WI38 (cell line): ENCODE results near the gene EXOC6.

Experiments
- H3K4me3 ChIP-seq: 2 replicates; pipeline ENCODE4 v1.5.1; 2011; ENCODE audit warnings: low read depth, mild to moderate bottlenecking, control low read depth, low read length
- TF ChIP-seq, protein P1 (sequence below): IDR thresholded peaks from 2 replicates; pipeline ENCODE4 v1.5.1; 2012; ENCODE audit warnings: low read depth, mild to moderate bottlenecking, control low read depth, low read length

Gene EXOC6

GRCh38 chr10:92826504-92826903 is 21.8 kb upstream of the EXOC6 start:
- TF ChIP-seq, protein P1, sequence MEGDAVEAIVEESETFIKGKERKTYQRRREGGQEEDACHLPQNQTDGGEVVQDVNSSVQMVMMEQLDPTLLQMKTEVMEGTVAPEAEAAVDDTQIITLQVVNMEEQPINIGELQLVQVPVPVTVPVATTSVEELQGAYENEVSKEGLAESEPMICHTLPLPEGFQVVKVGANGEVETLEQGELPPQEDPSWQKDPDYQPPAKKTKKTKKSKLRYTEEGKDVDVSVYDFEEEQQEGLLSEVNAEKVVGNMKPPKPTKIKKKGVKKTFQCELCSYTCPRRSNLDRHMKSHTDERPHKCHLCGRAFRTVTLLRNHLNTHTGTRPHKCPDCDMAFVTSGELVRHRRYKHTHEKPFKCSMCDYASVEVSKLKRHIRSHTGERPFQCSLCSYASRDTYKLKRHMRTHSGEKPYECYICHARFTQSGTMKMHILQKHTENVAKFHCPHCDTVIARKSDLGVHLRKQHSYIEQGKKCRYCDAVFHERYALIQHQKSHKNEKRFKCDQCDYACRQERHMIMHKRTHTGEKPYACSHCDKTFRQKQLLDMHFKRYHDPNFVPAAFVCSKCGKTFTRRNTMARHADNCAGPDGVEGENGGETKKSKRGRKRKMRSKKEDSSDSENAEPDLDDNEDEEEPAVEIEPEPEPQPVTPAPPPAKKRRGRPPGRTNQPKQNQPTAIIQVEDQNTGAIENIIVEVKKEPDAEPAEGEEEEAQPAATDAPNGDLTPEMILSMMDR = no peak
- H3K4me3 ChIP-seq = no peak overlapping the region

- TF ChIP-seq, protein P1 = no peak
- no peak overlapping the region for H3K4me3 ChIP-seq
Measured at GRCh38 chr10:92829042-92829785, 19.1 kb upstream of the EXOC6 start.

DNA sequence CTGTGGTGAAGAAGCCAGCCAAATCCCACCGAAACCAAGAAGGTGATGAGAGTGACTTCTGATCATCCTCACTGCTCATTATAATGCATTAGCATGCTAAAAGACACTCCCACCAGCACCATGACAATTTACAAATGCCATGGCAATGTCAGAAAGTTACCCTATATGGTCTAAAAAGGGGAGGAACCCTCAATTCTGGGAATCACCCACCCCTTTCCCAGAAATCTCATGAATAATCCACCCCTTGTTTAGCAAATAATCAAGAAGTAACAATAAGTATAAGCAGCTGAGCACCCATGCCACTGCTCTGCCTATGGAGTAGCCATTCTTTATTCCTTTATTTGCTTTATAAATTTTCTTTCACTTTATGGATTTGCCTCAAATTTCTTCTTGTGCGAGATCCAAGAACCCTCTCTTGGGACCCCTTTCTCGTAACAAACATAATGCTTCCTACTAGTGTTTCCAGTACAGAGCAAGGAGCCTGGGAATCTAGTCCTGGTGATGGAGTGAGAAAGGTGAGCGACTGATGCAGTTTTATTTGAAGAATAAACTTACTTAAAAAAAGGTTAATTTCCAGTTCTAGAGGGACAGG is 18.4 kb upstream of the EXOC6 start:
- TF ChIP-seq, protein P1 = no peak
- H3K4me3 ChIP-seq = no peak overlapping the region

- TF ChIP-seq, protein P1 = no peak
- H3K4me3 ChIP-seq = no peak overlapping the region
Measured at GRCh38 chr10:92830478-92831389, 17.6 kb upstream of the EXOC6 start.

- TF ChIP-seq, protein P1 = no peak
- no peak overlapping the region for H3K4me3 ChIP-seq
Measured at GRCh38 chr10:92832121-92832520, 16.2 kb upstream of the EXOC6 start.

DNA sequence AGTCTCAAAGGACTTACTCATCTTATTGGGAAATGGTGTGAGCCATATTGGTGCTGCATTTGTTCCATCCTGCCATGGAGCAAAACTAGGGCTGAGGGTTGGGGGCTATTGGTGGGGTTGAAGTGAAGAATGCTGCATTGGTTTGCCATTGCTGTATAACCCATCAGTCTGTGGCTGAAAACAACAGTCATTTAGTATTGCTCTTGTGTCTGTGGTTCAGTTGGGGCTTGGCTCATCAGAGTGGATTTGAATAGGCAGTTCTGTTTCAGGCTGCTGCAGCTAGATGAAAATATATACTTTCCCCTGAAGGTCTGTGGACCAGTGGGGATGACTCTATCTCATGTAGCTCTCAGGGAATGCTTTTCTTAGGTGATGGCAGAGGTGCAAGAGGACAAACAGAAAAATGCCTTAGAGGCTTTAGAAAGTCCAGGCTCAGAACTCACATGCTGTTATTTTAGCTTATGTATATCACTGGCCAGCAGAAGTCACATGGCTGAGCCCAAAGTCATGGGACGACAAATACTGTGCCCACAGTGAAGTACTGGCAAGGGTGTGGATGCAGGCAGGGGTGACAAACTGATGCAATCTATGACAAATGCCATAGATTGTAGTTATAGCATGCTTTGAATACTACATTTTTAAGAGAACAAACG is 15.2 kb upstream of the EXOC6 start:
- TF ChIP-seq, protein P1 = no peak
- H3K4me3 ChIP-seq = no peak overlapping the region
